Measurements from ENCODE around the gene ZNF219. TPM values are rescaled to one million over a fixed set of nuclear protein-coding genes. Genes with fewer than 3 reads are reported as not detected.

The ZNF219 gene
- total RNA-seq, 2 donors from 2014 or later: 9.6 to 18.3 TPM

GRCh38 chr14:21070610-21071224, 27.7 kb downstream of the ZNF219 start:
- Mint-ChIP-seq H3K36me3 (ENCODE audit: low read depth) (peaks cover 6% of the 10 kb centered on the region), H3K27ac (no peak overlapping the region), H3K9me3 (no peaks in the 10 kb centered on the region), H3K27me3 (peaks cover 59% of the 10 kb centered on the region), H3K4me1 (peaks cover 9% of the 10 kb centered on the region), H3K4me3 (peak overlapping the region; percentile 76)
- peak; percentile 22 for ATAC-seq (replicated peaks)

- peaks cover 9% of the 10 kb centered on the region for H3K4me1 Mint-ChIP-seq
- H3K27ac Mint-ChIP-seq: no peak within 1 kb of the TSS
- peaks cover 6% of the 10 kb centered on the region for H3K36me3 Mint-ChIP-seq (ENCODE audit: low read depth)
- ATAC-seq (replicated peaks): peak; percentile 15
- H3K27me3 Mint-ChIP-seq: peaks cover 64% of the 10 kb centered on the region
- no peaks in the 10 kb centered on the region for H3K9me3 Mint-ChIP-seq
- H3K4me3 Mint-ChIP-seq: peak within 1 kb of the TSS; percentile 76
These were observed 28.3 kb downstream of the ZNF219 start, which contains the start of gene ARHGEF40 for GRCh38 chr14:21070083-21070609. Gene ARHGEF40 (plus strand): TSS chr14:21070304. CDS start chr14:21070397, 93 bp downstream.

GRCh38 chr14:21069388-21070082, 28.9 kb downstream of the ZNF219 start:
- H3K4me3 Mint-ChIP-seq: peak overlapping the region; percentile 76
- peaks cover 65% of the 10 kb centered on the region for H3K27me3 Mint-ChIP-seq
- peaks cover 9% of the 10 kb centered on the region for H3K4me1 Mint-ChIP-seq
- no peak for ATAC-seq (replicated peaks)
- no peak overlapping the region for H3K27ac Mint-ChIP-seq
- peaks cover 6% of the 10 kb centered on the region for H3K36me3 Mint-ChIP-seq (ENCODE audit: low read depth)
- no peaks in the 10 kb centered on the region for H3K9me3 Mint-ChIP-seq

GRCh38 chr14:21068521-21069387, 29.7 kb downstream of the ZNF219 start:
- H3K4me3 Mint-ChIP-seq: peak overlapping the region; percentile 76
- H3K4me1 Mint-ChIP-seq: peaks cover 9% of the 10 kb centered on the region
- H3K9me3 Mint-ChIP-seq: no peaks in the 10 kb centered on the region
- peak; percentile 43 for ATAC-seq (replicated peaks)
- peaks cover 65% of the 10 kb centered on the region for H3K27me3 Mint-ChIP-seq
- no peak overlapping the region for H3K27ac Mint-ChIP-seq
- H3K36me3 Mint-ChIP-seq (ENCODE audit: low read depth): peaks cover 6% of the 10 kb centered on the region

GRCh38 chr14:21066882-21067502, 31.5 kb downstream of the ZNF219 start:
- Mint-ChIP-seq H3K36me3 (ENCODE audit: low read depth) (peaks cover 6% of the 10 kb centered on the region), H3K4me3 (no peak overlapping the region), H3K9me3 (no peaks in the 10 kb centered on the region), H3K4me1 (peaks cover 9% of the 10 kb centered on the region), H3K27ac (no peak overlapping the region), H3K27me3 (peaks cover 57% of the 10 kb centered on the region)
- ATAC-seq (replicated peaks): no peak

- Mint-ChIP-seq H3K27me3 (peaks cover 44% of the 10 kb centered on the region), H3K36me3 (ENCODE audit: low read depth) (no peaks in the 10 kb centered on the region), H3K27ac (no peak overlapping the region), H3K4me1 (no peaks in the 10 kb centered on the region), H3K9me3 (no peaks in the 10 kb centered on the region), H3K4me3 (no peak overlapping the region)
- no peak for ATAC-seq (replicated peaks)
These were observed 35.0 kb downstream of the ZNF219 start for GRCh38 chr14:21063479-21063878.

GRCh38 chr14:21061347-21061668, 37.1 kb downstream of the ZNF219 start:
- H3K4me3 Mint-ChIP-seq: no peak overlapping the region
- no peak overlapping the region for H3K27ac Mint-ChIP-seq
- no peak for ATAC-seq (replicated peaks)
- no peaks in the 10 kb centered on the region for H3K4me1 Mint-ChIP-seq
- H3K27me3 Mint-ChIP-seq: peaks cover 28% of the 10 kb centered on the region
- H3K9me3 Mint-ChIP-seq: no peaks in the 10 kb centered on the region
- no peaks in the 10 kb centered on the region for H3K36me3 Mint-ChIP-seq (ENCODE audit: low read depth)

GRCh38 chr14:21060614-21061346, 37.7 kb downstream of the ZNF219 start:
- no peaks in the 10 kb centered on the region for H3K9me3 Mint-ChIP-seq

GRCh38 chr14:21059842-21060613, 38.4 kb downstream of the ZNF219 start:
- Mint-ChIP-seq H3K9me3 (no peaks in the 10 kb centered on the region), H3K36me3 (ENCODE audit: low read depth) (no peaks in the 10 kb centered on the region), H3K4me1 (no peaks in the 10 kb centered on the region), H3K4me3 (no peak overlapping the region), H3K27ac (no peak overlapping the region), H3K27me3 (peaks cover 18% of the 10 kb centered on the region)
- ATAC-seq (replicated peaks): no peak

More at GRCh38 chr14:21060614-21061346, 37.7 kb downstream of the ZNF219 start:
- H3K27ac Mint-ChIP-seq: no peak overlapping the region
- H3K4me1 Mint-ChIP-seq: no peaks in the 10 kb centered on the region
- H3K27me3 Mint-ChIP-seq: peaks cover 24% of the 10 kb centered on the region
- no peak for ATAC-seq (replicated peaks)
- no peak overlapping the region for H3K4me3 Mint-ChIP-seq
- H3K36me3 Mint-ChIP-seq (ENCODE audit: low read depth): no peaks in the 10 kb centered on the region

- H3K4me1 Mint-ChIP-seq: no peaks in the 10 kb centered on the region
- ATAC-seq (replicated peaks): no peak
- peaks cover 18% of the 10 kb centered on the region for H3K27me3 Mint-ChIP-seq
- no peaks in the 10 kb centered on the region for H3K36me3 Mint-ChIP-seq (ENCODE audit: low read depth)
- H3K9me3 Mint-ChIP-seq: no peaks in the 10 kb centered on the region
- H3K4me3 Mint-ChIP-seq: no peak overlapping the region
- no peak overlapping the region for H3K27ac Mint-ChIP-seq
These were observed 39.6 kb downstream of the ZNF219 start for GRCh38 chr14:21058903-21059302.

- no peak within 1 kb of the TSS for H3K27ac Mint-ChIP-seq
- no peaks in the 10 kb centered on the region for H3K9me3 Mint-ChIP-seq
- no peaks in the 10 kb centered on the region for H3K36me3 Mint-ChIP-seq (ENCODE audit: low read depth)
- peaks cover 18% of the 10 kb centered on the region for H3K27me3 Mint-ChIP-seq
- H3K4me1 Mint-ChIP-seq: no peaks in the 10 kb centered on the region
- no peak within 1 kb of the TSS for H3K4me3 Mint-ChIP-seq
- peak; percentile 73 for ATAC-seq (replicated peaks)
These were observed 40.4 kb downstream of the ZNF219 start, which contains the start of gene RNASE8 for GRCh38 chr14:21057803-21058675. Gene RNASE8 (plus strand): TSS chr14:21057822. CDS start chr14:21057893, 71 bp downstream.

- H3K27ac Mint-ChIP-seq: no peak overlapping the region
- H3K27me3 Mint-ChIP-seq: peaks cover 17% of the 10 kb centered on the region
- H3K4me3 Mint-ChIP-seq: no peak overlapping the region
- no peaks in the 10 kb centered on the region for H3K36me3 Mint-ChIP-seq (ENCODE audit: low read depth)
- ATAC-seq (replicated peaks): no peak
- H3K9me3 Mint-ChIP-seq: no peaks in the 10 kb centered on the region
- no peaks in the 10 kb centered on the region for H3K4me1 Mint-ChIP-seq
These were observed 41.8 kb downstream of the ZNF219 start for GRCh38 chr14:21056520-21057163.
